GM12874 (cell line): ENCODE measurements around the gene GPT2.

ENCODE experiments used
- CTCF ChIP-seq: IDR thresholded peaks from 2 replicates; pipeline ENCODE4 v1.5.1; 2011; ENCODE audit warnings: low read depth, mild to moderate bottlenecking, control low read depth, low read length, moderate library complexity; ENCODE audit not compliant: insufficient read depth

The GPT2 gene

GRCh38 chr16:46961373-46962353 is 77.5 kb downstream of the GPT2 start:
- no peak for TF ChIP-seq CTCF

GRCh38 chr16:46962629-46963028 is 78.5 kb downstream of the GPT2 start:
- no peak for TF ChIP-seq CTCF

- no peak for TF ChIP-seq CTCF
These were observed 83.9 kb downstream of the GPT2 start for GRCh38 chr16:46968063-46968435.

- TF ChIP-seq CTCF, result no peak
These were observed 85.9 kb downstream of the GPT2 start for GRCh38 chr16:46970089-46970488.

GRCh38 chr16:46971271-46971670 is 87.1 kb downstream of the GPT2 start:
- no peak for TF ChIP-seq CTCF

- no peak for TF ChIP-seq CTCF
These were observed 88.5 kb downstream of the GPT2 start for GRCh38 chr16:46972429-46973206.
